H1 (cell line): Measurements from ENCODE around the gene NCKIPSD. TPM values are rescaled to one million over a fixed set of nuclear protein-coding genes. Genes with fewer than 3 reads are reported as not detected.

ENCODE experiments used
- CTCF ChIA-PET: fragments of 300-600 bp; sonication (Branson Sonifier 250); formaldehyde crosslinking; loops from one replicate; lab custom pipeline; 2021; ENCODE audit not compliant: partially characterized antibody; lab: Charles Lee
- POLR2A ChIA-PET: fragments of 300-600 bp; sonication (Branson Sonifier 250); formaldehyde crosslinking; loops from one replicate; lab custom pipeline; 2021; ENCODE audit warnings: inconsistent platforms; ENCODE audit not compliant: partially characterized antibody; lab: Charles Lee
- DNase-seq, 2 experiments: peaks; one replicate each; pipeline versions ENCODE4 v3.0.0 to v3.0.0-alpha.2; 2010 to 2022; ENCODE audit warnings: low spot score in 2 of 2, low read depth in 1 of 2, mixed read lengths in 1 of 2
- FAIRE-seq: peaks from 2 replicates; lab custom pipeline; 2011; peaks lifted over from hg19 to GRCh38; lab: Jason Lieb, UNC
- H2AFZ ChIP-seq: 2 replicates; pipeline ENCODE4 v1.8.1; 2012; ENCODE audit warnings: low read length, inconsistent platforms
- H2AK5ac ChIP-seq: 2 replicates; pipeline ENCODE4 v1.6.1; 2013; ENCODE audit warnings: low read depth, low read length
- H2BK120ac ChIP-seq: replicated peaks from 2 replicates; pipeline ENCODE3; 2013; ENCODE audit warnings: low read depth, low read length, inconsistent platforms
- H2BK12ac ChIP-seq: 2 replicates; pipeline ENCODE4 v1.6.1; 2013; ENCODE audit warnings: low read depth, low read length
- H2BK15ac ChIP-seq: 2 replicates; pipeline ENCODE4 v1.6.1; 2013; ENCODE audit warnings: low read length
- H2BK20ac ChIP-seq: 2 replicates; pipeline ENCODE4 v1.6.1; 2013; ENCODE audit warnings: low read length
- H2BK5ac ChIP-seq: 2 replicates; pipeline ENCODE4 v1.6.1; 2013; ENCODE audit warnings: low read depth, low read length
- H3K14ac ChIP-seq: 2 replicates; pipeline ENCODE4 v1.6.1; 2013; ENCODE audit warnings: inconsistent platforms; ENCODE audit not compliant: insufficient read length
- H3K18ac ChIP-seq: 2 replicates; pipeline ENCODE4 v1.6.1; 2013; ENCODE audit warnings: low read length; ENCODE audit errors: extremely low read depth
- H3K23ac ChIP-seq: 2 replicates; pipeline ENCODE4 v1.6.1; 2013; ENCODE audit warnings: inconsistent platforms; ENCODE audit not compliant: insufficient read length
- H3K23me2 ChIP-seq: 2 replicates; pipeline ENCODE4 v1.6.1; 2013; ENCODE audit warnings: low read depth, low read length
- H3K27ac ChIP-seq: 2 replicates; pipeline ENCODE4 v1.6.1; 2011; ENCODE audit warnings: low read depth, low read length, inconsistent platforms
- H3K27me3 ChIP-seq, 4 experiments: replicated peaks in 1 of 4; 1 replicate in 1 of 4; 2 replicates in 3 of 4; pipeline versions ENCODE4 v1.6.1 to v1.8.1; 2011 to 2013; ENCODE audit warnings: low read length in 3 of 4, mild to moderate bottlenecking in 3 of 4, inconsistent platforms in 2 of 4, mixed read lengths in 2 of 4, moderate library complexity in 1 of 4; ENCODE audit not compliant: control insufficient read depth in 3 of 4, insufficient read depth in 3 of 4; ENCODE audit errors: extremely low read depth in 1 of 4
- H3K36me3 ChIP-seq, 4 experiments: 2 replicates each; pipeline versions ENCODE4 v1.6.1 to v1.8.1; 2011 to 2013; ENCODE audit warnings: mild to moderate bottlenecking in 4 of 4, low read length in 3 of 4, moderate library complexity in 2 of 4, control low read depth in 1 of 4, inconsistent platforms in 1 of 4; ENCODE audit not compliant: insufficient read depth in 4 of 4, control insufficient read depth in 2 of 4
- H3K4ac ChIP-seq: replicated peaks from 2 replicates; pipeline ENCODE3; 2013; ENCODE audit warnings: low read length, low read depth, mixed read lengths, inconsistent platforms; ENCODE audit not compliant: insufficient read length
- H3K4me1 ChIP-seq, 4 experiments: replicated peaks in 1 of 4; 1 replicate in 1 of 4; 2 replicates in 3 of 4; pipeline versions ENCODE4 v1.6.1 to v1.8.1; 2011 to 2013; ENCODE audit warnings: low read length in 3 of 4, inconsistent platforms in 2 of 4, mixed read lengths in 1 of 4; ENCODE audit not compliant: insufficient read depth in 4 of 4, control insufficient read depth in 3 of 4
- H3K4me2 ChIP-seq, 2 experiments: 2 replicates each; pipeline versions ENCODE4 v1.6.1 to v1.8.1; 2011 to 2013; ENCODE audit warnings: low read depth in 2 of 2, low read length in 2 of 2, control low read depth in 1 of 2, inconsistent platforms in 1 of 2, mild to moderate bottlenecking in 1 of 2; ENCODE audit not compliant: insufficient read depth in 1 of 2
- H3K4me3 ChIP-seq, 4 experiments: fragments of 200-600, 300-600 bp in 1 of 4; sonication (generic), shearing (Covaris generic), sonication (Bioruptor Twin) in 1 of 4; 2 replicates each; pipeline versions ENCODE4 v1.5.1 to v1.8.1; 2011 to 2016; ENCODE audit warnings: low read length in 4 of 4, low read depth in 3 of 4, control low read depth in 2 of 4, inconsistent platforms in 2 of 4, mild to moderate bottlenecking in 2 of 4, mixed read lengths in 1 of 4, moderate library complexity in 1 of 4; ENCODE audit not compliant: insufficient read depth in 2 of 4; ENCODE audit errors: extremely low read depth in 1 of 4
- H3K56ac ChIP-seq: replicated peaks from 2 replicates; pipeline ENCODE3; 2013; ENCODE audit warnings: low read depth, mild to moderate bottlenecking, mixed read lengths, low read length, inconsistent platforms; ENCODE audit not compliant: insufficient read length
- H3K79me1 ChIP-seq: 2 replicates; pipeline ENCODE4 v1.6.1; 2013; ENCODE audit warnings: low read depth, low read length, control low read depth
- H3K79me2 ChIP-seq, 2 experiments: 2 replicates each; pipeline versions ENCODE4 v1.6.1 to v1.8.1; 2012 to 2013; ENCODE audit warnings: low read length in 2 of 2, mild to moderate bottlenecking in 2 of 2, inconsistent platforms in 1 of 2; ENCODE audit not compliant: insufficient read depth in 2 of 2, control insufficient read depth in 1 of 2
- H3K9ac ChIP-seq, 4 experiments: replicated peaks in 1 of 4; 1 replicate in 1 of 4; 2 replicates in 3 of 4; pipeline versions ENCODE4 v1.6.1 to v1.8.1; 2011 to 2013; ENCODE audit warnings: low read depth in 3 of 4, low read length in 3 of 4, control low read depth in 2 of 4, mild to moderate bottlenecking in 2 of 4, moderate library complexity in 2 of 4, inconsistent platforms in 1 of 4; ENCODE audit errors: extremely low read depth in 1 of 4
- H3K9me3 ChIP-seq, 2 experiments: 2 replicates each; pipeline versions ENCODE4 v1.6.1 to v1.8.1; 2012 to 2013; ENCODE audit warnings: mild to moderate bottlenecking in 2 of 2, moderate library complexity in 2 of 2, control low read depth in 1 of 2, inconsistent platforms in 1 of 2, low read depth in 1 of 2, low read length in 1 of 2, mixed read lengths in 1 of 2; ENCODE audit not compliant: insufficient read depth in 2 of 2
- H4K20me1 ChIP-seq, 2 experiments: replicated peaks in 1 of 2; 2 replicates each; pipeline versions ENCODE3 to v1.8.1; 2011 to 2013; ENCODE audit warnings: inconsistent platforms in 2 of 2, low read length in 2 of 2, mild to moderate bottlenecking in 1 of 2; ENCODE audit not compliant: insufficient read depth in 2 of 2, control insufficient read depth in 1 of 2
- H4K5ac ChIP-seq: 2 replicates; pipeline ENCODE4 v1.6.1; 2013; ENCODE audit warnings: low read length, low read depth, mixed read lengths, inconsistent platforms; ENCODE audit not compliant: insufficient read length
- H4K8ac ChIP-seq: 2 replicates; pipeline ENCODE4 v1.8.0; 2013; ENCODE audit warnings: mild to moderate bottlenecking, moderate library complexity, low read length, inconsistent platforms; ENCODE audit not compliant: insufficient read depth; ENCODE audit errors: extremely low read depth
- H4K91ac ChIP-seq: replicated peaks from 2 replicates; pipeline ENCODE3; 2013; ENCODE audit warnings: low read length, mixed read lengths, inconsistent platforms; ENCODE audit not compliant: insufficient read length
- BCL11A ChIP-seq, 2 experiments: IDR thresholded peaks; one replicate each; pipeline ENCODE4 v1.6.1; 2011; ENCODE audit warnings: low read depth in 2 of 2, low read length in 2 of 2, mild to moderate bottlenecking in 2 of 2
- JUN ChIP-seq: IDR thresholded peaks from 2 replicates; pipeline ENCODE4 v1.6.1; 2011; ENCODE audit warnings: low read depth, mild to moderate bottlenecking, improper control_type of control experiment, low read length
- KDM1A ChIP-seq: fragments of 200-600, 300-600 bp; sonication (generic); IDR thresholded peaks from 2 replicates; pipeline ENCODE4 v1.7.1; 2016; ENCODE audit warnings: mild to moderate bottlenecking, low read length, borderline replicate concordance
- POU5F1 ChIP-seq: IDR thresholded peaks from 2 replicates; pipeline ENCODE4 v1.6.1; 2011; ENCODE audit warnings: low read depth, mild to moderate bottlenecking, low read length, moderate library complexity
- ZNF274 ChIP-seq: IDR thresholded peaks from 2 replicates; pipeline ENCODE4 v1.7.0; 2012; ENCODE audit warnings: low read length, borderline replicate concordance; ENCODE audit errors: extremely low read depth
- WGBS, 2 experiments: shearing (Covaris generic) in 1 of 2; methylation state at CpG; one replicate each; pipeline versions ENCODE4 v1.1.6 to v1.1.7; 2013 to 2015; ENCODE audit warnings: low lambda C conversion rate in 2 of 2, mixed read lengths in 2 of 2, inconsistent platforms in 1 of 2, low coverage in 1 of 2, missing lambda C conversion rate in 1 of 2; ENCODE audit not compliant: insufficient replicate concordance in 2 of 2, insufficient coverage in 1 of 2, insufficient read length in 1 of 2; ENCODE audit errors: extremely low coverage in 1 of 2, missing lambda C conversion rate in 1 of 2; 5-methylcytosine and 5-hydroxymethylcytosine counted together
- polyA plus RNA-seq, 7 experiments: library from polyadenylated mRNA; depleted of rRNA in 3 of 7; stranded (reverse) in 5 of 7; unstranded in 2 of 7; fragments of >200 nt in 5 of 7; fragments of 200-250 nt in 2 of 7; gene quantifications; 1 replicate in 5 of 7; 2 replicates in 1 of 7; 4 replicates in 1 of 7; pipeline versions ENCODE4 v1.2.1 to v1.2.3, GENCODE V29; 2011 to 2013; ENCODE audit warnings: missing spikeins in 2 of 7, mixed read lengths in 2 of 7
- total RNA-seq: library from RNA; stranded (reverse); fragmentation: NEBNext Ultra II Directional; extraction: Animal tissue kit (Norgen Biotek cat#: 25700); gene quantifications from 2 replicates; pipeline ENCODE4 v1.2.1, GENCODE V29; 2021
- TF ChIP-seq, protein P1 (sequence below), 3 experiments: IDR thresholded peaks; 1 replicate in 2 of 3; 2 replicates in 1 of 3; pipeline versions ENCODE4 v1.5.1 to v1.6.1; 2011; ENCODE audit warnings: low read length in 3 of 3, mild to moderate bottlenecking in 3 of 3, inconsistent platforms in 2 of 3, low read depth in 1 of 3, moderate library complexity in 1 of 3; ENCODE audit not compliant: insufficient read depth in 1 of 3; ENCODE audit errors: control extremely low read depth in 1 of 3

NCKIPSD gene
- total and polyA plus RNA-seq, 2 of the 8 experiments (the other 6 are each of a cell fraction or from before 2014, with no cell fraction given), result 34.7 to 91.8 TPM

DNA sequence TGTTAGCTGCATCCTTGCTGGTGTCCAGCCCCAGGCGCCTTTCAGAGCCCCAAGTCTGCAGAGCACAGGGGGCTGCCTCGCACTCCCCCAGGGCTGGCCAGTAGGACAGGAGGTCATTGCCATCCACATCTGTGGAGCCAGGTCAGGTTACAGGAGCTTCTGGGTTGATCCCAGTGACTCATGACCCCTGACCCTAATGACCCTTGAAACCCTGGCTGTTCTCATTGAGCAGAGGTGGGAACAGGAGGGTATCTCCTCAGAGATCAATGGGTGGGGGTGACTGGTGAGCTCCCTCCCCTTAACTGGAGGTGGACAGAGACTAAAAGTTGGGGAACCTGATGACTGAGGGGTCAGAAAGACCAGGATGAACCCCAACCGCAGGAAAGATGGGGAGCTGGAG is 44.3 kb downstream of the NCKIPSD start:
- Histone ChIP-seq H4K91ac (no peak overlapping the region), H4K5ac (no peak overlapping the region), H4K20me1 (peaks cover 3 to 11% of the 10 kb centered on the region in 2 experiments), H3K79me2 (no peaks in the 10 kb centered on the region), H4K8ac (no peak overlapping the region), H3K4ac (no peak overlapping the region), H3K23ac (no peak overlapping the region), H3K9ac (no peak overlapping the region), H3K4me2 (no peak overlapping the region), H2AK5ac (no peak overlapping the region), H3K4me3 (no peak overlapping the region), H2BK15ac (no peak overlapping the region), H2BK20ac (no peak overlapping the region), H3K14ac (no peak overlapping the region), H3K27me3 (no peaks in the 10 kb centered on the region), H2BK5ac (no peak overlapping the region), H3K27ac (no peak overlapping the region), H3K9me3 (no peaks in the 10 kb centered on the region), H3K79me1 (no peaks in the 10 kb centered on the region; the same call in 1 of the 2 replicates), H3K4me1 (peaks cover 0 to 3% (median under 1%) of the 10 kb centered on the region in 4 experiments), H3K23me2 (no peaks in the 10 kb centered on the region), H3K36me3 (peaks cover 3 to 35% (median 21%) of the 10 kb centered on the region in 4 experiments; a peak in 5 of 8 replicates), H2BK12ac (no peak overlapping the region), H2AFZ (no peak overlapping the region), H3K56ac (no peak overlapping the region), H2BK120ac (no peak overlapping the region), H3K18ac (no peak overlapping the region)
- ChIA-PET CTCF (interaction anchor here (0.6 to 2.4 kb wide), 3 partner anchors 15 to 19 kb away, joined by 3 to 9 read pairs (median 3); no protein-coding TSS in a partner anchor), POLR2A (interaction anchor here (9.0 to 9.8 kb wide), 2 partner anchors 12 to 21 kb away, joined by 91 to 111 read pairs; partner anchors contain the start of gene CELSR3)
- no peak for DNase-seq
- no peak for FAIRE-seq
- WGBS, 2 experiments, result 94% methylated on average over 3 of the region's 3 CpGs; no CpG with 5 or more reads in 1 of the 2 experiments
- TF ChIP-seq POU5F1 (no peak), ZNF274 (no peak), BCL11A (IDR thresholded peaks at IDR 0.05; ENCODE audit: low read depth in 2 of 2, low read length in 2 of 2) (no peak), KDM1A (no peak), JUN (no peak)
- TF ChIP-seq, protein P1, sequence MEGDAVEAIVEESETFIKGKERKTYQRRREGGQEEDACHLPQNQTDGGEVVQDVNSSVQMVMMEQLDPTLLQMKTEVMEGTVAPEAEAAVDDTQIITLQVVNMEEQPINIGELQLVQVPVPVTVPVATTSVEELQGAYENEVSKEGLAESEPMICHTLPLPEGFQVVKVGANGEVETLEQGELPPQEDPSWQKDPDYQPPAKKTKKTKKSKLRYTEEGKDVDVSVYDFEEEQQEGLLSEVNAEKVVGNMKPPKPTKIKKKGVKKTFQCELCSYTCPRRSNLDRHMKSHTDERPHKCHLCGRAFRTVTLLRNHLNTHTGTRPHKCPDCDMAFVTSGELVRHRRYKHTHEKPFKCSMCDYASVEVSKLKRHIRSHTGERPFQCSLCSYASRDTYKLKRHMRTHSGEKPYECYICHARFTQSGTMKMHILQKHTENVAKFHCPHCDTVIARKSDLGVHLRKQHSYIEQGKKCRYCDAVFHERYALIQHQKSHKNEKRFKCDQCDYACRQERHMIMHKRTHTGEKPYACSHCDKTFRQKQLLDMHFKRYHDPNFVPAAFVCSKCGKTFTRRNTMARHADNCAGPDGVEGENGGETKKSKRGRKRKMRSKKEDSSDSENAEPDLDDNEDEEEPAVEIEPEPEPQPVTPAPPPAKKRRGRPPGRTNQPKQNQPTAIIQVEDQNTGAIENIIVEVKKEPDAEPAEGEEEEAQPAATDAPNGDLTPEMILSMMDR (IDR thresholded peaks at IDR 0.05; ENCODE audit: control extremely low read depth in 1 of 3, insufficient read depth in 1 of 3, low read depth in 1 of 3, low read length in 3 of 3), result no peak
